ENCODE measurements around the gene PLEKHN1.
A peak's percentile ranks its signal among the peaks of the same experiment; 100 is the strongest.
"Not testable (repeated sequence)": the region's sequence is repeated elsewhere in the genome, so short reads cannot be mapped to it uniquely, and the experiment has no call there.

The PLEKHN1 gene

DNA sequence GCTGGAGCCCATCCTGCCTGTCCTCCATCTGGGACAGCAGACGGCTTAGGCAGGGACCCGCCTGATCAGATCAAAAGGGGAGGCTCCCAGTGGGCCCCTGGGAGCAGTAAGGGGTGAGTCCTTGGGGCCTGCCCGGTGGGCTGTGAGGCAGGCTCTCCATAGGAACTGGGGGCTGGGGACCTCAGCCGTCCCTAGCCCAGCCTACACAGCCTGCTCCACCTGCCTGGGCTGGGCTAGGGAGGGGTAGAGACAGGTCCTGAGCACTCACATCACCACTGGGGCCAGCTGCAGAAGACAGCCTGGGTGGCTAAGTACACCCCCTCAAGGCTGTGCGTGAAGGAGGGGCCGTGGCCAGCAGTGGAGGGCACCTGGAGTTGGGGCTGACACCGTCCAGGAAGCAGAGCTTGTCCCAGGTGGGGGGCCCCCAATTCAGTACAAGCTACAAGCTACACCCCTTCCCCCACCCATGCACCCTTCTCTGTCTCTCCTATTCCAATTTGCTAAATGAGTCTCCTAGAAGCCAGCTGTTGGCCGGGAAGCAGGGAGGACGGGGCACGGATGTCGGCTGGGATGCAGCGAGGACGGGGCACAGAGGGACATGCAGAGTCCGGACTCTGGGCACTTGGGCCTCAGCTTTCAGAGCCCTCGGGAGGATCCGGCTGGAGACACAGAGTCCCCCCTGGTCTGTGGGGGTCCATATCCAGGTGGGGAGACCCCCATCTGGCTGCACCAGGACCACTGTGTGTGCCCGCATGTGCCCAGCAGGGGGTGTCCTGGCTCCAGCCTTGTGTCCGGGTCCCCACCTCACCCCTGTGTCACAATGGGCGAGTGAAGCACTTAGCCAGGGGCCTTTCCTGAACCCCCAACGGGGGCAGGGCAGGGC, 48.8 kb downstream of the PLEKHN1 start:
- Histone ChIP-seq H2AK5ac (ENCODE audit: low read length, severe bottlenecking) (peak overlapping the region; percentile 58), H2BK120ac (ENCODE audit: low read depth, low read length) (no peak overlapping the region), H4K8ac (ENCODE audit: low read length) (peak overlapping the region; percentile 63), H3K9me3 (ENCODE audit: control insufficient read depth, low read length) (no peaks in the 10 kb centered on the region), H2BK5ac (ENCODE audit: low read depth, low read length, poor library complexity, severe bottlenecking) (no peak overlapping the region), H3K4me1 (ENCODE audit: control insufficient read depth, insufficient read depth, low read depth, low read length) (peaks cover 20% of the 10 kb centered on the region), H2BK12ac (ENCODE audit: low read length in 2 of 2) (peak overlapping the region in 1 of 2 experiments; percentile 25), H2BK15ac (ENCODE audit: low read depth, poor library complexity, severe bottlenecking) (peak overlapping the region; percentile 23), H3K27ac (ENCODE audit: low read length, poor library complexity, severe bottlenecking) (no peak overlapping the region), H3K4ac (ENCODE audit: low read depth in 1 of 2, low read length in 2 of 2) (no peak overlapping the region), H2AFZ (ENCODE audit: low read depth, low read length) (no peak overlapping the region), H3K27me3 (ENCODE audit: control insufficient read depth in 1 of 2, insufficient read depth in 1 of 2, low read length in 2 of 2) (no peaks in the 10 kb centered on the region), H3K36me3 (ENCODE audit: control insufficient read depth in 1 of 2, insufficient read depth in 2 of 2, low read depth in 1 of 2, low read length in 2 of 2) (peaks cover 0 to 5% of the 10 kb centered on the region in 2 experiments), H4K91ac (ENCODE audit: low read length) (peak overlapping the region; percentile 67), H3K23ac (ENCODE audit: low read length in 2 of 2) (peak overlapping the region in 1 of 2 experiments; percentile 89), H3K14ac (ENCODE audit: low read length in 2 of 2) (peak overlapping the region in 1 of 2 experiments; percentile 65), H3K18ac (ENCODE audit: low read depth in 1 of 2, low read length in 2 of 2) (no peak overlapping the region), H3K4me2 (ENCODE audit: low read length, poor library complexity, severe bottlenecking) (no peak overlapping the region), H3K79me1 (replicated peaks; ENCODE audit: low read length, poor library complexity, severe bottlenecking) (peaks cover 17% of the 10 kb centered on the region), H3K9ac (ENCODE audit: low read length) (peak overlapping the region; percentile 95), H3K4me3 (ENCODE audit: insufficient read depth in 1 of 2, low read depth in 1 of 2, low read length in 2 of 2) (peak overlapping the region in 1 of 2 experiments; percentile 98)
- WGBS: 87% methylated on average over 20 of the region's 20 CpGs
- DNase-seq: no peak

DNA sequence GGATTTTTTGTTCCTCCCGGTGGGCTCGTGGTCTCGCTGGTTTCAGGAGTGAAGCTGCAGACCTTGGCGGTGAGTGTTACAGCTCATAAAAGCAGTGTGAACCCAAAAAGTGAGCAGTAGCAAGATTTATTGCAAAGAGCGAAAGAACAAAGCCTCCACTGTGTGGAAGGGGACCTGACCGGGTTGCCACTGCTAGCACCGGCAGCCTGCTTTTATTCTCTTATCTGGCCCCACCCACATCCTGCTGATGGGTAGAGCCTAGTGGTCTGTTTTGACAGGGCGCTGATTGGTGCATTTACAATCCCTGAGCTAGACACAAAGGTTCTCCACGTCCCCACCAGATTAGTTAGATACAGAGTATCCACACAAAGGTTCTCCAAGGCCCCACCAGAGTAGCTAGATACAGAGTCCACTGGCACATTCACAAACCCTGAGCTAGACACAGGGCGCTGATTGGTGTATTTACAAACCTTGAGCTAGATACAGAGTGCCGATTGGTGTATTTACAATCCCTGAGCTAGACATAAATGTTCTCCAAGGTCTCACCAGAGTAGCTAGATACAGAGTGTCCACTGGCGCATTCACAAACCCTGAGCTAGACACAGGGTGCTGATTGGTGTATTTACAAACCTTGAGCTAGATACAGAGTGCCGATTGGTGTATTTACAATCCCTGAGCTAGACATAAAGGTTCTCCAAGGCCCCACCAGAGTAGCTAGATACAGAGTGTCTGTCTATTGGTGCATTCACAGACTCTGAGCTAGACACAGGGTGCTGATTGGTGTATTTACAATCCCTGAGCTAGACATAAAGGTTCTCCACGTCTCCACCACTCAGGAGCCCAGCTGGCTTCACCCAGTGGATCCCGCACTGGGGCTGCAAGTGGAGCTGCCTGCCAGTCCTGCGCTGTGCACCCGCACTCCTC, 51.4 kb downstream of the PLEKHN1 start:
- H4K8ac ChIP-seq (ENCODE audit: low read length); H3K4ac ChIP-seq (ENCODE audit: low read depth in 1 of 2, low read length in 2 of 2); H3K4me2 ChIP-seq (ENCODE audit: low read length, poor library complexity, severe bottlenecking); H4K91ac ChIP-seq (ENCODE audit: low read length); H3K27ac ChIP-seq (ENCODE audit: low read length, poor library complexity, severe bottlenecking); H2BK15ac ChIP-seq (ENCODE audit: low read depth, poor library complexity, severe bottlenecking); H3K14ac ChIP-seq (ENCODE audit: low read length in 2 of 2); H2BK12ac ChIP-seq (ENCODE audit: low read length in 2 of 2); H3K4me3 ChIP-seq (ENCODE audit: insufficient read depth in 1 of 2, low read depth in 1 of 2, low read length in 2 of 2); H2BK120ac ChIP-seq (ENCODE audit: low read depth, low read length); H2AFZ ChIP-seq (ENCODE audit: low read depth, low read length); H2BK5ac ChIP-seq (ENCODE audit: low read depth, low read length, poor library complexity, severe bottlenecking); H3K23ac ChIP-seq (ENCODE audit: low read length in 2 of 2); H3K27me3 ChIP-seq (ENCODE audit: control insufficient read depth in 1 of 2, insufficient read depth in 1 of 2, low read length in 2 of 2); H3K9me3 ChIP-seq (ENCODE audit: control insufficient read depth, low read length); H3K18ac ChIP-seq (ENCODE audit: low read depth in 1 of 2, low read length in 2 of 2); H2AK5ac ChIP-seq (ENCODE audit: low read length, severe bottlenecking); H3K9ac ChIP-seq (ENCODE audit: low read length); DNase-seq: not testable (repeated sequence)
- H3K4me1 ChIP-seq (ENCODE audit: control insufficient read depth, insufficient read depth, low read depth, low read length): peaks cover 36% of the 10 kb centered on the region
- H3K79me1 ChIP-seq (replicated peaks; ENCODE audit: low read length, poor library complexity, severe bottlenecking): peaks cover 18% of the 10 kb centered on the region
- H3K36me3 ChIP-seq (ENCODE audit: control insufficient read depth in 1 of 2, insufficient read depth in 2 of 2, low read depth in 1 of 2, low read length in 2 of 2): peaks cover 0 to 16% of the 10 kb centered on the region in 2 experiments
- WGBS: 95% methylated on average over 11 of the region's 17 CpGs

DNA sequence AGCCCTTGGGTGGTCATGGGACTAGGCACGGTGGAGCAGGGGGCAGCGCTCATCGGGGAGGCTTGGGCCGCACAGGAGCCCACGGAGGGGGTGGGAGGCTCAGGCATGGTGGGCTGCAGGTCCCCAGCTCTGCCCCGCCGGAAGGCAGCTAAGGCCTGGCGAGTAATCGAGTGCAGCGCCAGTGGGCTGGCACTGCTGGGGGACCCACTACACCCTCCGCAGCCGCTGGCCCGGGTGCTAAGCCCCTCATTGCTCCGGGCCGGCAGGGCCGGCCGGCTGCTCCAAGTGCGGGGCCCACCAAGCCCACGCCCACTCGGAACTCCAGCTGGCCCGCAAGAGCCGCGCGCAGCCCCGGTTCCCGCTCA, 52.0 kb downstream of the PLEKHN1 start:
- H4K8ac ChIP-seq (ENCODE audit: low read length); H3K9me3 ChIP-seq (ENCODE audit: control insufficient read depth, low read length); H2BK12ac ChIP-seq (ENCODE audit: low read length in 2 of 2); H2BK120ac ChIP-seq (ENCODE audit: low read depth, low read length); H3K23ac ChIP-seq (ENCODE audit: low read length in 2 of 2); H3K4me3 ChIP-seq (ENCODE audit: insufficient read depth in 1 of 2, low read depth in 1 of 2, low read length in 2 of 2); H3K14ac ChIP-seq (ENCODE audit: low read length in 2 of 2); H3K4ac ChIP-seq (ENCODE audit: low read depth in 1 of 2, low read length in 2 of 2); H3K18ac ChIP-seq (ENCODE audit: low read depth in 1 of 2, low read length in 2 of 2); H2BK5ac ChIP-seq (ENCODE audit: low read depth, low read length, poor library complexity, severe bottlenecking); H3K9ac ChIP-seq (ENCODE audit: low read length); H2BK15ac ChIP-seq (ENCODE audit: low read depth, poor library complexity, severe bottlenecking); H2AK5ac ChIP-seq (ENCODE audit: low read length, severe bottlenecking); H3K4me2 ChIP-seq (ENCODE audit: low read length, poor library complexity, severe bottlenecking); H3K27me3 ChIP-seq (ENCODE audit: control insufficient read depth in 1 of 2, insufficient read depth in 1 of 2, low read length in 2 of 2); H2AFZ ChIP-seq (ENCODE audit: low read depth, low read length); H3K27ac ChIP-seq (ENCODE audit: low read length, poor library complexity, severe bottlenecking); DNase-seq: not testable (repeated sequence)
- Histone ChIP-seq H4K91ac (ENCODE audit: low read length) (peak overlapping the region; percentile 7), H3K4me1 (ENCODE audit: control insufficient read depth, insufficient read depth, low read depth, low read length) (peaks cover 42% of the 10 kb centered on the region), H3K79me1 (replicated peaks; ENCODE audit: low read length, poor library complexity, severe bottlenecking) (peaks cover 18% of the 10 kb centered on the region), H3K36me3 (ENCODE audit: control insufficient read depth in 1 of 2, insufficient read depth in 2 of 2, low read depth in 1 of 2, low read length in 2 of 2) (peaks cover 0 to 23% of the 10 kb centered on the region in 2 experiments)
- WGBS: 97% methylated on average over 16 of the region's 26 CpGs
